ENCODE data around the gene DHX16. TPM values are rescaled to one million over a fixed set of nuclear protein-coding genes. Genes with fewer than 3 reads are reported as not detected.

The DHX16 gene
- total and polyA plus RNA-seq, 2 of the 8 experiments (the other 6 are each of a cell fraction or from before 2014, with no cell fraction given), result 27.4 to 44.4 TPM

- TF ChIP-seq SAP30 (IDR thresholded peaks at IDR 0.05; ENCODE audit: insufficient read depth, insufficient replicate concordance, low read length), result peak; percentile 57
- TF ChIP-seq YY1 (IDR thresholded peaks at IDR 0.05; ENCODE audit: low read depth, low read length), result no peak
- TF ChIP-seq RAD21 (IDR thresholded peaks at IDR 0.05 in 1 of 2, conservative IDR thresholded peaks at IDR 0.05 in 1 of 2; ENCODE audit: low read depth in 2 of 2, low read length in 2 of 2), result peak; percentile 19 to 42; a peak in 2 of 4 replicates
- TF ChIP-seq GTF2F1 (IDR thresholded peaks at IDR 0.05; ENCODE audit: borderline replicate concordance, low read depth, low read length), result no peak
These were observed at the start of gene DHX16 (continued) for GRCh38 chr6:30672445-30673253.

Data from H1 (cell line).